Ovary (tissue), 9 donors: ENCODE measurements around the gene CCDC106. TPM values are rescaled to one million over a fixed set of nuclear protein-coding genes. Genes with fewer than 3 reads are reported as not detected.

ENCODE experiments used
- DNase-seq, 5 donors: peaks; one replicate each; pipeline ENCODE4 v3.0.0-alpha.2; 2019 to 2020
- H3K27ac ChIP-seq, 2 donors: fragments of 200-600 bp; one replicate each; pipeline versions ENCODE4 v1.5.1 to v1.8.0; 2019 to 2022
- H3K27me3 ChIP-seq: fragments of 200-600 bp; one replicate; pipeline ENCODE4 v1.8.0; 2022
- H3K36me3 ChIP-seq: fragments of 200-600 bp; sonication (generic); one replicate; pipeline ENCODE4 v1.5.1; 2019
- H3K4me1 ChIP-seq: one replicate; pipeline ENCODE4 v1.8.1; 2013; ENCODE audit warnings: mild to moderate bottlenecking, moderate library complexity; ENCODE audit not compliant: insufficient read depth
- H3K4me3 ChIP-seq: fragments of 200-600 bp; sonication (generic); one replicate; pipeline ENCODE4 v1.5.1; 2017
- H3K9me3 ChIP-seq, 2 donors: fragments of 200-600 bp in 1 of 2; sonication (generic) in 1 of 2; one replicate each; pipeline versions ENCODE4 v1.5.1 to v1.8.1; 2013 to 2019; ENCODE audit warnings: mild to moderate bottlenecking in 1 of 2, moderate library complexity in 1 of 2
- EP300 ChIP-seq: sonication (generic); formaldehyde crosslinking; IDR thresholded peaks from one replicate; pipeline ENCODE4 v1.6.1; 2017; ENCODE audit warnings: antibody characterized with exemption
- POLR2A ChIP-seq: fragments of 450-650 bp; IDR thresholded peaks from one replicate; pipeline ENCODE4 v1.6.1; 2017; ENCODE audit warnings: antibody characterized with exemption, mild to moderate bottlenecking, moderate library complexity
- WGBS, 3 donors: extraction: QIAGEN DNeasy Blood & Tissue Kit in 1 of 3; methylation state at CpG; one replicate each; pipeline versions ENCODE4 v1.1.5 to v1.1.7; 2013 to 2017; 5-methylcytosine and 5-hydroxymethylcytosine counted together
- intact Hi-C, 4 donors: fragments of 100-400 bp; cut with DNase I; formaldehyde crosslinking; loops; one replicate each; pipeline versions ENCODE4 v1.11.0 to v1.15.1; 2022 to 2023
- polyA plus RNA-seq, 2 donors: library from polyadenylated mRNA; stranded (reverse); fragments of 200-250 nt in 1 of 2; fragments of 350-450 nt in 1 of 2; fragmentation: Illumina TruSeq in 1 of 2; extraction: RNeasy Lipid Tissue Mini Kit (QIAGEN cat#74804) in 1 of 2; gene quantifications; one replicate each; pipeline ENCODE4 v1.2.3, GENCODE V29; 2013 to 2014
- total RNA-seq, 7 donors: library from RNA; depleted of rRNA in 2 of 7; stranded (reverse); fragments of >200 nt in 2 of 7; fragmentation: NEBNext Ultra II Directional in 3 of 7; extraction: Animal tissue kit (Norgen Biotek cat#: 25700) in 3 of 7; gene quantifications; one replicate each; pipeline versions ENCODE4 v1.1.0 to v1.2.4, GENCODE V29; 2016 to 2023
- TF ChIP-seq, protein P1 (sequence below), 3 donors: fragments of 450-650 bp in 2 of 3; fragments of 200-600 bp in 1 of 3; IDR thresholded peaks; one replicate each; pipeline versions ENCODE4 v1.5.1 to v1.8.0; 2016 to 2022; ENCODE audit warnings: antibody characterized with exemption in 3 of 3, mild to moderate bottlenecking in 1 of 3
- donor health status: DM: no; HTN: no; CAD: no; lungs with moderate emphysema.
- donor health status: DM: no; HTN: no; CAD: no.
- donor health status: Bipolar disorder and iron deficiency.
- donor health status: DM: yes; HTN: yes; CAD: no.
- donor health status: DM: no; HTN: no; CAD: no.
- donor health status: DM: yes; HTN: yes; CAD: no.

Gene CCDC106
- total and polyA plus RNA-seq, 9 donors = 3.1 to 20.2 (median 14.5) TPM

DNA sequence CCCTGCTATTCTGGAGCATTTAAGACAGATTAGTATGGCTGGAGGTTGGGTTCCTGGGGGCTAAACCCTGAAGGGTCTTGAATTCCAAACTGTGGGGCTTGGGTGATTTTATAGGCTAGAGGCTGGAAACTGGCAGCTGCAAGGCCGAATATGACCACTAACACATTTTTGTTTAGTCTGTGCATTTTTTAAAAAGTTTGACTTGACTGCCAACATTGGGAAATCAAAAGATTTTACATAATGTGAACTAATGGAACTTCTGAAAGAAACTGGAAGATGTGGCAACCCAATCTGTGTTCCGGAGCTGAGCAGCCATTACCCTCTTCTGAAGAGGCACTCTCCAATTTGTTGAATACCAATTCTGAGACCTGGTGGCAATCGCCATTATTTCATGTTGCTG is 28.7 kb upstream of the CCDC106 start:
- Histone ChIP-seq H3K27me3 (no peaks in the 10 kb centered on the region), H3K27ac (no peak overlapping the region), H3K9me3 (no peaks in the 10 kb centered on the region), H3K36me3 (no peaks in the 10 kb centered on the region), H3K4me1 (peaks cover 2% of the 10 kb centered on the region), H3K4me3 (no peak overlapping the region)
- TF ChIP-seq EP300 (no peak), POLR2A (no peak)
- TF ChIP-seq, protein P1, sequence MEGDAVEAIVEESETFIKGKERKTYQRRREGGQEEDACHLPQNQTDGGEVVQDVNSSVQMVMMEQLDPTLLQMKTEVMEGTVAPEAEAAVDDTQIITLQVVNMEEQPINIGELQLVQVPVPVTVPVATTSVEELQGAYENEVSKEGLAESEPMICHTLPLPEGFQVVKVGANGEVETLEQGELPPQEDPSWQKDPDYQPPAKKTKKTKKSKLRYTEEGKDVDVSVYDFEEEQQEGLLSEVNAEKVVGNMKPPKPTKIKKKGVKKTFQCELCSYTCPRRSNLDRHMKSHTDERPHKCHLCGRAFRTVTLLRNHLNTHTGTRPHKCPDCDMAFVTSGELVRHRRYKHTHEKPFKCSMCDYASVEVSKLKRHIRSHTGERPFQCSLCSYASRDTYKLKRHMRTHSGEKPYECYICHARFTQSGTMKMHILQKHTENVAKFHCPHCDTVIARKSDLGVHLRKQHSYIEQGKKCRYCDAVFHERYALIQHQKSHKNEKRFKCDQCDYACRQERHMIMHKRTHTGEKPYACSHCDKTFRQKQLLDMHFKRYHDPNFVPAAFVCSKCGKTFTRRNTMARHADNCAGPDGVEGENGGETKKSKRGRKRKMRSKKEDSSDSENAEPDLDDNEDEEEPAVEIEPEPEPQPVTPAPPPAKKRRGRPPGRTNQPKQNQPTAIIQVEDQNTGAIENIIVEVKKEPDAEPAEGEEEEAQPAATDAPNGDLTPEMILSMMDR (IDR thresholded peaks at IDR 0.05) = no peak
- intact Hi-C loops = no loop called here
- no peak for DNase-seq
- WGBS, 3 donors = 26 to 49% (median 40%) methylated on average over 3 of the region's 3 CpGs

DNA sequence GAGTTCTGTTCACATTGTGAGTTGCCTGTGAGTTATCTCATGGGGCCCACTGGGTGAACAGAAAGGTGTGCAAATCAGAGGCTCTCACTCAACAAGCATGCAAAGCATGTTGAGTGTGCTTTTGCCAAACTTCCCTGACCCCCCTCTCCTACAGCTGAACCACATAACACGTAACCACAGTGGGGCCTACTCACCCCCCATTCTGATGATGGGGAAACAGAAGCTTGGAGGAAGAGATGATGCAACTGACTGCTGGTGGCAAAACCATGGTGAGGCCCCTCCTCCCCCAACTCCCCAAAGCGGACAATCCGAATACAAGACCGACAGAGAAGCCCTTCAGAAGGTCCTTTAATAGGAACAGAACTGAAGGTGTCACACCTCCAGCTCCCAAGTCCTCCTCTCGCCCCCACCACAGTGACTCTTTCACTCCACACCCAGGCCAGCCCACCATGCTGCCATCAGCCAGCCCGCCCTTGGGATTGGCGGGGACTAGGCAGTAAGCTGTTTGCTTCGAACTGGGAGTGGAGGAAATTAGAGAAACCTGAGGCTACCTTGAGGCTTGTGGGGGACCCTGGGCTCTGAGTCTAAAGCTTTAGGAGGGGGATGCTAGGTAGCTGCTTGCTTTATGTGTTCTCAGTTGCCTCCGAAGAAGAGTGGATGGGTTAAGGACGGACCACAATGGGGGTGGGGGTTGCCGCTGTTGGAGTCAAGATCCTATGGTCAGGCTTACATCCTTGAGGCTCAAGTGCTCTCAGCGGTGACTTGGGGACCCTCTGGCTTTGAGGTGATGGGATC is 27.4 kb upstream of the CCDC106 start:
- H3K27ac ChIP-seq = no peak overlapping the region
- no peaks in the 10 kb centered on the region for H3K27me3 ChIP-seq
- TF ChIP-seq EP300 (no peak), POLR2A (no peak)
- TF ChIP-seq, protein P1 (IDR thresholded peaks at IDR 0.05) = no peak
- no peak overlapping the region for H3K4me3 ChIP-seq
- H3K4me1 ChIP-seq = peaks cover 4% of the 10 kb centered on the region
- 88 to 93% (median 89%) methylated on average over 12 of the region's 12 CpGs for WGBS, 3 donors
- intact Hi-C loops = loop anchor here in 1 of 4 donors (5.0 kb wide), 1 partner anchor 103 kb away; no protein-coding TSS in a partner anchor
- no peaks in the 10 kb centered on the region for H3K36me3 ChIP-seq
- DNase-seq = no peak
- H3K9me3 ChIP-seq = no peaks in the 10 kb centered on the region

DNA sequence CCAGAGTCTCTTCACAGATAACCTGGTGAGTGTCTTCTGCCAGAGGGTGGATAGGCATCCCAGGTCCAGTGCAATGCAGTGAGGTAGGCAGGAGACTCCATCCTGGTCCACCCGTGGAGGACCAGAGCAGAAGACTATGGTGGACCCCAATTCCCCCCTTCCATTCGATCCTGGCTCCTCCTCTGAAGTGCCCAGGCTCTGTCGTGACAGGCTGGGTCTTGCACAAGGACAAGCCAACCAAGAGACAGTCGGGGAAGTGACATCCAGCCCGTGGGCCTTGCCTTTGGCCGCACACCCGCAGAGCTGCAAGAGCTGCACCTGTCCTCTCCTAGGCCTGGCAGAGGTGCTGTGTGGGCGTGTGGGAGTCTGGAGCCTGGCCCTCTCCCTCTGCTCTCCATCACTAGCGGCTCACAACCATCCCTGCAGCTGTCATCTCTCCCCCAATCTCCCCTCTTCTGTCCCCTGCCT is 26.8 kb upstream of the CCDC106 start:
- intact Hi-C loops = loop anchor here in 1 of 4 donors (5.0 kb wide), 1 partner anchor 104 kb away; no protein-coding TSS in a partner anchor
- 53 to 72% (median 59%) methylated on average over 8 to 9 of the region's 9 CpGs for WGBS, 3 donors
- no peak for DNase-seq
- Histone ChIP-seq H3K9me3 (no peaks in the 10 kb centered on the region), H3K27me3 (no peaks in the 10 kb centered on the region), H3K27ac (no peak overlapping the region), H3K36me3 (no peaks in the 10 kb centered on the region), H3K4me3 (no peak overlapping the region), H3K4me1 (peaks cover 4% of the 10 kb centered on the region)
- TF ChIP-seq, protein P1 (IDR thresholded peaks at IDR 0.05) = no peak
- TF ChIP-seq EP300 (no peak), POLR2A (no peak)

DNA sequence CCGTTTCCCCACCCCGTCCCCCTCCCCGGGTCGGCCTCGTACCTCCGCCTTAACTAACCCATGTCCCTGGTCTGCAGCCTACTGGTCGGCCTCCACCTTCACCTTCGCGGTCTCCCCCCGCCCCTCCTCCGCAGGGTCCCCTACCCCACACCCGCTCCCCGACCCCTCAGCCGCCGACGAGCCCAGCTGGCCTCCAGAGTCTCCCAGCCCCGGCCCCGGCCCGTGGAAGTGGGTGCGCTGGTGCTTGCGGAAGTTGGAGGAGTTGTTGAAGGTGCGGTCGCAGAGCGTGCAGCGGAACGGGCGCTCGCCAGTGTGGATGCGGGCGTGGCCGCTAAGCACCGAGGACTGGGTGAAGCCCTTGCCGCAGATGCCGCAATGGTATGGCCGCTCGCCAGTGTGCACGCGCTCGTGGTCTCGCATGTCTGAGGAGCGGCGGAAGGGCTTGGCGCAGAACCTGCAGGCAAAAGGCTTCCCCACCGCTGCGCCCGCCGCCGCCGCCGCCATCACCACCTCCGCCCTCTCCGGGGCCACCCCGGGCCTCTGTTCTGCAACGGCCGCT is 26.3 kb upstream of the CCDC106 start:
- H3K9me3 ChIP-seq = no peaks in the 10 kb centered on the region
- peak in 4 of 5 donors; percentile 52 to 66 (median 61) for DNase-seq

More for the DNA sequence above, 26.3 kb upstream of the CCDC106 start:
- H3K36me3 ChIP-seq = no peaks in the 10 kb centered on the region
- TF ChIP-seq POLR2A = no peak
- no peak overlapping the region for H3K4me3 ChIP-seq
- intact Hi-C loops = loop anchor here in 1 of 4 donors (5.0 kb wide), 1 partner anchor 104 kb away; no protein-coding TSS in a partner anchor
- H3K4me1 ChIP-seq = peaks cover 4% of the 10 kb centered on the region
- 88 to 92% (median 90%) methylated on average over 55 of the region's 55 CpGs for WGBS, 3 donors
- H3K27me3 ChIP-seq = no peaks in the 10 kb centered on the region
- no peak overlapping the region for H3K27ac ChIP-seq
